Inflammatory macrophage (primary cell): ENCODE results near the gene FAM83C.
A peak's percentile ranks its signal among the peaks of the same experiment; 100 is the strongest.
"Not testable (repeated sequence)": the region's sequence is repeated elsewhere in the genome, so short reads cannot be mapped to it uniquely, and the experiment has no call there.

Source experiments
- DNase-seq, 2 donors: peaks; one replicate each; pipeline ENCODE4 v3.0.0-alpha.2; 2020 to 2022

FAM83C gene

DNA sequence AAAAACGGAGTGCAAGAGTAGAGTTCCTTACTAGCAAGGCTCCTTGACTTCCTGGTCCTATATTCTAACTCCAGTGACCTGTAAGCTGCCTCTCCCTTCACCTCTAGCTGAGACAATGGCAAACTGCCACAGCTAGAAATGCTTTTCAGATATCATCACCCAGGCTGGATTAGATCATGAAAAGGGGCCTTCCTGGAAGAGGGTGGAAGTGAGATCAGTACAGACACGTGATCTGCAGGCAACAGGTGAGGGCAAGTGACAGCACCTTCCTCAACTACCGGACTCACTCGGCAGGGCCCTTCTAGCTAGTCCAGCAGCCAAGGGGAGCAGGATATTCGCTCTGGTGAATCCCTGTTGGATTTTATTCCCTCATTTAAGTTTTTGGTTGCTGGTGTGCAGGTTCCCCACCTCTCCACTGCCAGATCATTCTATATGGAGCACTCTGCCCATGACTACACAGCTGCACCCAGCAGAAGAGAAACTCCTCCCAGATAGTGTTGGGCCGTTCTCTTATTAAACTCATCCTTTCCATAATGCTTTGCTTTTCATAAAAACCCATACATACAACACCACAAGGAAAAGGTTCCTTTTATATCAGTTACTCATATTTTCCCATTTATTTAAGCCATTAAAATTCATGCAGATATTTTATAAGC lies 26.4 kb upstream of the FAM83C start:
- DNase-seq, result no peak

DNA sequence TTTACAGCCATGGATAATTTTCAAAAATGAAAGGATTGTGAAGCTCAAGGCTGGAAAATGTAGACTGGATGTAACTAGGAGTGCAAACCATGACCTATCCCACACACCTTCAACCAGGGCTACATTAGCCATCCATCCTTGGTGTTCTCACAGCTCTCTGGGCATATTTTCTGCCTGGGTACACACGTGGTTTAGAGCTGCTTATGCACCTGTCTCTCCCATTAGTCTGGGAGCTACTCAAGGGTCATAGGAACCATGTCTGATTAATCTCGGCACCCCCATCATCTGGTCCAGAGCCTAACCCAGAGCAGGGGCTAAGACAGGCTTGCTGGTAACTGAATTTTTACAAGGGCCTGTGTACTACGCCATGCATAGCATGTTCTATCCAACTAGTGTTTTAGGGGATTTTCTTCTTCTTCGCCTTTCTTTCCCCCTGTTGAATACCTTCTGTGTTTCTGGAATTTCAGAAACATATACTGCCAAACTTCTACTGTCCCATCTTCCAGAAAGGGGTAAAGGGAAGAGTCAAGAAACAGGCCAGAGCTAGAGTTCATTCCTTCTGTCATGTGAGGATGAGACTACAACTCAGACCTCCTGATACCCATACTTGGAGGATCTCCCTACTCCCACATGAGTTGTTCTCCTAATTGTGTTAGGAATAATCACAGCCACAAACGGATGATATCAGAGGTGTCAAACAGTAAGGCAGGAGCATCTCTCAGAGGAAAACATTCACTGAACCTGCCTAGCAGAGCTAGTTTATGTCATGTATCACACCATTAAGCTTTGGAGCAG lies 25.4 kb upstream of the FAM83C start:
- DNase-seq, result peak; percentile 10 to 62

DNA sequence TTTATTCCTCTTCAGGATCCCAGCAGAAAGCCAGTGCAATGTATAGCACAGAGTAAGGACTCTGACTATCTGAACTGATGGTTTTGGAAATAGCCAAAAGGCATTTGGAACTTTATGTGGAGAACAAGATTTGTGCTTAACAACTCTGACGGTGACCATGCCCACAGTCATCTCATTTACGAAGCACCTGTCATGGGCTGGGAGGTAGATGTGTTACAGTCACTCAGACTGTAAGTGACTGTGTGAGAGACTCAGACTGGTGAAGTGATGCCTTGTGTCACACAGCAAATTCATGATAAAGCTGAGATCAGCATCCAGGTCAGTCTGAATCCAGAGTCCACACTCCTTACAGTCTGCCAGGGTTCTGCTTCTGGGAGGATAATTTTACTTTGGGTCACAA lies 23.9 kb upstream of the FAM83C start:
- no peak for DNase-seq

DNA sequence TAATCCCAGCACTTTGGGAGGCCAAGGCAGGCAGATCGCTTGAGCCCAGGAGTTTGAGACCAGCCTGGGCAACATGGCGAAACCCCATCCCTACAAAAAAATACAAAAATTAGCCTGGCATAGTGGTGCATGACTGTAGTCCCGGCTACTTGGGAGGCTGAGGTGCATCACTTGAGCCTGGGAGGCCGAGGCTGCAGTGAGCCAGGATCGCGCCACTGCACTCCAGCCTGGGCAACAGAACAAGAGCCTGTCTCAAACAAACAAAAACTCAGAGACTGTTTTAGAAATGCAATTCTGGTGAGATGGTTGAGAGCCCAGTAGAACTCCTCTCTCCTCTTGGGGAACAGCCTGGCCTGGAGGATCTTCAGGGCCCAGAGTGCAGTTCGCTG lies 23.4 kb upstream of the FAM83C start:
- not testable (repeated sequence) for DNase-seq

DNA sequence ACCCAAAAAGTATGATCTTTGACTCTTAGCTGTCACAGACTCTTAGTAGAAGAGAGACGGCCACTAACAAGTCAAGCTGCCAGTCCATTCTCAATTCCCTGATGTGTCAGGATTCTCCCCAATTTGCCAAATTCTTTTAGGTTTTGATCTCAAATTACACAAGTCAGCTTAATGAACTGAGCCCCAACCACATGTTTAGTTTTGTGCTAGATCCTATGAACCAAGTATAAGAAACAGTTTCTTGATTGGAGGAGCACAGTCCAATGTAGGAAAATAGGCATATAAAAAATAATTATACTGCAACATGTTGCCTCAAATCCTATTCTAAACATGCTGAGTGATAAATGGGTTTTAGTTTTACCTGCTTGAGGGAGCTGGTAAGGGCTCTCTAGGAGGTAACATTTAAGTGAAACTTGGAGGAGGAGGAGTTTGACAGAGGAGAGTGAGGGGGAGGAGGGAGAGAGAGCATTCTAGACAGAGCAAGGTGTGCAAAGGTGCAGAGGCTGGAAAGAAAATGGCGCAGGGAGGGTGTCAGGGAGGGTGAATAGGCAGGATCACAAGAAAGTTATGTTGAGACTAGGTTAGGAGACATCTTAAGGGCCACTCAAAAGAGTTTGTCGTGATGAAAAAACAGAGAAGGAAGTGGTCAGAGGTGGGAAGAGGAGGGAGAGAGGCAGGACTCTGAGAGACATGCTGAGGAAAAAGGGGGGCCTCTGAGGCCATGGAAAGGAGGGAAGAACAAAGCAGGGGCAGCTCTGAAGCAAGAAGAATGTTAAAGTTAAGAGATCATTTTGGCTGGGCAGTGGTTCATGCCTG lies 22.8 kb upstream of the FAM83C start:
- DNase-seq, result no peak

DNA sequence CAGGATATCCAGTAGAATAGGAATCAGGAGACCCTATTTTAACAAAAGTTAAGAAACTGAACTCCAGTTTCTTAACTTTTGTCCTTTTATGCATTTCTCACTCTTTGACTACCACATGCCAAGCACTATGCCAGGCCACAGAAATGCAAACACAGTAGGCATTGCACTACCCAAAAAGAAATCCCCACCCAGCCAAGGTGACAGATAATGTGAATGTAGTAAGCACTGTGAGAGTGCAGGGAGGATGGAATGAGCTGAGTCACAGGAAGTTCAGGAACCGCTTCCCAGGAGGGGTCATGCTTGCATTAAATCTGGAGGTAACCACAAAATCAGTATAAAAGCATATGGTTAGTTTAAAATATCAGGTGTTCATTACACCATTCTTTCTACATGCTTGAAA lies 20.1 kb upstream of the FAM83C start:
- DNase-seq, result no peak

DNA sequence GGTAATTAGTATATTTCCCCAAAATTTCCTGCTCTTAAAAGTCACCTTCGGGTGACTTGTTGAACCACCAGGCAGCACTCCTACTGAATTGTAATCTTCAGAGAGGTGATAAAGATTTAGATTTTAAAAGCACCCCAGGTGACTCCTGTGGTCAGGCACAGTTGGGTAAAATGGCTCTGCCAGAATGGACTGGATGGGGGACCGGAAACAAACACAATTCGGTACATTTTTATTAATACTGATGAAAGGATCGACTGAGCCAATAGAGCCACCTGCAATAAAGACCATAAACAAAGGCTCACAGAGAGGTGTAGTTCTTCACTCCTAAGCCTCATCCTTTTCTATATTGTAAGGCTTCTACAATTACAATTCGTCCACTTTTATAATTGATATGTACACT lies 19.6 kb upstream of the FAM83C start:
- DNase-seq, result no peak

DNA sequence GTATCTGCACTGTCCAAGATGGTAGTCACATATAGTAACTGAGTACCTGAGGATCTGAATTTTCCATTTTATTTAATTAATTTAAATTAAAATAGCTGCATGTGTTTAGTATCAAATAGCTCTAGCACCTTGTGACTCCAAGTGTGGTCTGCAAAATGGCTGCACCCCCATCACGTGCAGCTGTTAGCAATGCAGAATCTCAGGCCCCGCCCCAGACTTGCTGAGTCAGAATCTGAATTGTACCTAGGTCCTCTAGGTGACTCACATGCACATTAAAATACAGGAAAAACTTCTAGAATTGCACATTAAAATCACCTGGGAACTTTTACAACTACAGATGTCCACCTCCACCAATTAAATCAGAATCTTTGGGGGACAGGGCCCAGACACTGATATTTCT lies 19.2 kb upstream of the FAM83C start:
- no peak for DNase-seq

DNA sequence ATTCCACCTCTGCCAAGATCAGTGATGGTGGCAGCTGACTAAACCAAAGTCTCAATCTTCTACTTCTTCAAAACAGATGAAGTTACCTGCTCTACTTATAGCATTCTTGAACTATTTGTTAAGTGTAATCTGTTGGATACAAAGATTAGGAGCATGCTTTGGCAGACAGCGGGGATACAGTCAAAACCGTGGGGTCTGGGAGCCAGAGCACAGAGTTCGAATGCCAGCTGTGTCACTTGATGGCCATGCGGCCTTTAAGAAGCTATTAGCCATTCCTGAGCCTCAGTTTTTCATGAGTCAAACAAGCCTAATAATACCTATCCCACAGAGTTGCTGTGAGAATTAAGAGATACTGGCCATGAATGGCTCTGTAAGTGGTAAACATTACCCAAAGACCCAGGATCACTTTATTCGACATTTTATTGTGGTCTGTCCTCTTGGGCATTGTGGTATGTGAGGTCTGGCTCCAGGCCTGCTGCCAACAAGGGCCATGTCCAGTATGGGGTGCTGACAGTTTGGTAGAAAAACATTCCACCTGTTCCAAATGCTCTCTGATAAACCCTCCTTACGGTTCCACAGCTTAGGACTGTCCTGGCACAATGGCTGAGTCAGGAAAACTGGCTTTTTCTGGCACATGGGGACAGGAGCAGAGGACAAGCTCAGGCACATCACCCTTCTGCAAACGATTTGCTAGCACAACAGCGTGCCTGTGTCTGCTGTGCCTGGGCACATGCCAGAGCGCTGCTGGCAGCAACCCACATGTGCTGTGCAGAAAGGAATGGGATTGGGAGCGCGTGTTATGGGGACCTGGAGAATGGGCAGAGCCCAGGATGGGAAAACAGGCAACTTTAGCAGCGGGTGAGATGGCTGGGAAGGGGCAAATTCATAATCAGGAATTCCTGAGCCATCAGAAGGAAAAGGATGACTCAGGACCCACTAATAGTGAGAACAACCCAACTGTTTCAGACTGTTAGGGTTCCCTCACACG lies 15.7 kb upstream of the FAM83C start:
- no peak for DNase-seq

DNA sequence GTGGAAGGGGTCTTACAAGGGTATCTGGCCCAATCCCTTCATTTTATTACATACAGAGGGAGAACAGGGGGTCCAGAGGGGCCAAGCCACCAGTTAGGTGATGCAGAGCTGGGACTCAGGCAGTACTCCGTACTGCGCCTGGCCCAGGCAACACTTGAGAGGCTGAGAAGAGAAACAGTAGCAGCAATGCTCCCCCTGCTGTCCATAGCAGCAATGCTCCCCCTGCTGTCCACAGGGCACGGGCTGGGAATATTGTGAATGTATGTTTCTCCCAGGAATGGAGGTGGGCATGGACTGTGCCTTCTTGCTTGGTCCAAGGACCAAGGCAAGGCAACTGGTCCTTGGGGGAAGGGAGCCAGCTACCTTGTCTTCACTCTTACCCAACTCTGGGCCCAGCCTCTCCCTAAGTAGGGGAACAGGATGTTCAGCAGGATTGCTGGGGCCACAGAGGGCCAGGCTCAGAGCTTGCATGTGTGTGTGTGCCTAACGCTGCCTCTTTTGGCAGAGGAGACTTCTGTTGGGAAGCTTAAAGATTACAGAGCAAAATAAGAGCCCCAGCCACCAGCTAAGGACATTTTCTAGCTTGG lies 14.8 kb upstream of the FAM83C start:
- peak; percentile 43 to 62 for DNase-seq

DNA sequence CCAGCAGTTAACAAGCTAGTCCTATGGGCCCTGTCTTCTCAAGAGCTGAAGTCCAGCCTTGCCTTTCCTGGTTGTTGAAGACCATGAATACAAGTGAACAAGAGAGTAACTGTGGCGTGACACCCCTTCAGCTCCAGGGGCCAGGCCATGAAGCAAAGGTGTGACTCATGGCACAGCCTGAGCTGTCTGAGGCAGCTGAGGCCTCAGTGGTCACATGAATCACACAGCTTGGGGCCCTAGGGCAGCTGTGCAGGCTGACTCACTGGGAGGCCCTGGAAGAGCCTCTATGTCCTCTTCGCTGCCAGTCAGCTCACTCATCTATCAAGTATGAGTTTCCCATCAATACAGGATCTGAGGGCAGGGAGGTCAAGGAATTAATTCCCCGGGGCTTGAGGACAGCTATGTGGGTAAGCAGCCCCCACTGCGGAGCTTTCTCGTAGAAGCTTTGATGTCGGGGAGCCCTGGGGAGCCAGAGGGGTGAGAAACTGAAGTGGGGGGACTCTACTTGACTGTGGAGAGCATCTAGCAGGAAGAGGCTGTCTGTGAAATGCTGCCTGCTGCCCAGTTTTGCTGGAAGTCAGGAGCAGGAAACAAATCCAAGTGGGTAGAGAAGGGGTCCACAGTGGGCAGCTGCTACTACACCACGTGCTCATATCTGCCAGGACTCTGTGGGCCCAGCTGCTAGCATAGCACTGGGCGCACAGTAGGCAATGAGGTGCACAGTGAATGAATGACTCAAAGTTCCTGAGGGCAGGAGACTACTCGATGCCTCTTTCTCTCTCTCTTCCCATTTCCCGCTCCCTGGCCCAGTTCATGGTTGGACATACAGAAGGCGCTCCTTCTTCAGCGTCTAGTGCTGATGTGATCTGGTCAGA lies 13.7 kb upstream of the FAM83C start:
- peak; percentile 64 to 92 for DNase-seq

DNA sequence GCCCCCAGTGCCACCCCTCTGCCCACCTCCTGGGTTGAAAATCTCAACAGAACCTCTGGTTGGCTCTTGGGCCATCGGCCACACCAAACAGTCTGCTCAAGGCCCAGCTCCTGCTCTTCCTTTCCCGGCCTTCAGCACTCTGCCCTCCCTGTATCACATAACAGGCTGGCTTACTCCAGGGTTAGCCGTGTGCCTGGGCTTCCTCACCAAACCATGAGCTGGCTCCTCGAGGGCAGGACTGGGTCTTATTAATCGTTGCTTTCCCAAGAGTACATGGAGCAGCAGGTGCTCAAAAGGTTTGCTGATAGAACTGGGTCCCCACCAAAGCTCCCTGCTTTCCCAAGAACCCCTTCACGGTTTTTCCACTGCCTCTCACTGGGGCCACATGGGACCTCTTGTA lies 12.7 kb upstream of the FAM83C start:
- no peak for DNase-seq

DNA sequence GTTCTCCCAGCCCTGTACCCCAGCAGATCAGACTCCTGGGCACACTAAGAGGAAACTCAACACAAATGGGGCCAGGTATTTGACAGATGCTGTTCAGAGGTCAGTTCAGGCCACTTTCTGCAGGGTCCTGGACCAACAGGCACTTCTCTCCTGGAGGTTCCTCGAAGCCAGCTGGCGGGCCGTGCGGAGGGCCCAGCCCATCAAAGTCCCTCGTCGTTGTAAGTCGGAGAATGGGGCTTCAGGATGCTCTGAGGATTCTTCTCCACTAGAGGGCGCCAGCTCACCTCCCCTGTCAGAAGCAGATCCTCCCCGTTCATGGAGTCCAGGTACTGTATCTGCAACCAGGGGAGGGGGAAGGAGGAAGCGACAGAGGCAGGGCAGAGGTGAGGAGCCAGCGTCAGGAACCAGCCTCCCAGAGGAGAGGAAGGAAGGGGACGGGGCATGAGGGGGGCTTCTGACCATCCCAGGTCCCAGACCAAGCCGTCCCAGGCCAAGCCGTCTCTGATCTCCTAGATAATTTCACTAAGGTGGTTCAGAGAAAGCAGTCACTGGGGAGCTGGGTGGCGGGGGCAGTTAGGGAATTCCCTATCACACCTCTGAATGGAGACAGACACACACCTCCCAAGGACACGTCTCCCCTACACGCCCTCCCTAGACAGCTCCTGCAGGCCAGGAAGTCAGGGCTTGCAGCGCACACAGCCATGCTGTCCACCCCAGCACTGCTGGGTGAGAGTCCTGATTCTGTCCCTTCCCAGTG lies 11.7 kb upstream of the FAM83C start:
- peak; percentile 83 to 86 for DNase-seq

DNA sequence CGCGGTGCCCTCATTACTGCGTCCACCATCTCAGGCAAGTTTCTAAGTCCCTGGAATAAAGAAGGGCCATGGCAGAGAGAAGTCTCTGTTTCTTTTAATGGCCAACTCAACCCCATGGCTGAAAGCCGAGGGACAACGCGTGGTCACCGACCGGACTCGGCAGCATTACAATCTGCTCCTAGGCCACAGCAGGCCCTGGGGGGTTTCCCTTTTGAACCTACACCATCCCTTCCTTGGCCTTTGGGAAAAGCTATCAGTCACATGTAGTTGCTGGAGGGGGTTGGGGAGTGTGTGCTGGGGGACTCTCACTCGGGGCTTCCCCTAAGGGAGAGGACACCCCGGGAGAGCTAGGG lies 11.1 kb upstream of the FAM83C start:
- DNase-seq, result no peak

DNA sequence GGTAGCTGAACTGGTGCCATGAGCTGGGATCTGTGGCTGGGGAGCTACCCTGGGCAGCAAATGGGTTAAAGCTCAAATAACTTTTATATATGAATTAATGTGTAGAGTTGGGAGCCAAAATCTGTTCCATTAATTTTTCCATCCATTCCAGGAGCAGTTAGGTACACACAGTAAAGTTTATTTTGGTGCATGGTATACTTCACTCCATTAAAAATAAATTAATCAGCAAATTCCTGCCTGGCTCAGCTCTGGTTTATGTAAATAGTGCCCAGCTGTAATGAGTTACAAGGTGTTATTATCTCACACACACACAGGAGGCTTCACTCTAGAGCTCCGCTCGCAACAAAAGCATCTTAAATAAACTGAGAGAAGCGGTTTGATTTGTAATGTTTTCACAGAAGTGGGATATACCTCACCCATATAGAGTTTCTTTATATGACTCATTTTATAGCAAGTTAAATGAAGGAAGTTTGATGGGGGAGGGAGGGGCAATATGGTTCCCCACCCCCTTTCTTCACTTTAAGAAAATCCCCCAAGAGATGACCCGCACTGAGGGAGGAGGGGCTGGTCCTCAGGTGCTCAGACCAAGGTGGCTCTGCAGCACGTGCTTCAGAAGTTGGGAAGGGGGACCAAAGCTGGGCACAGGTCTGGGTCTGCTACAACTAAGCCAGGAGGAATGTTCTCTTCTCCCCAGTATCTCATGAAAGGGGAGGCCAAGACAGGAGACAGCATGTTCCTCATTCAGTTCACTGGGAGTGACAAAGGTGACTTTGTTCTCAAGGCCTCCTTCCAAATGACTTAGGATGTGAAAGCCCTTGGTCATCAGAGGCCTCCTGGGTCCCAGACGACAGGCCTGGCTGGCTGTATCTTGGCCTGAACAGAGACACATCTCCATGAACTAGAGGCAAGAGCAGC lies 10.5 kb upstream of the FAM83C start:
- DNase-seq, result no peak

DNA sequence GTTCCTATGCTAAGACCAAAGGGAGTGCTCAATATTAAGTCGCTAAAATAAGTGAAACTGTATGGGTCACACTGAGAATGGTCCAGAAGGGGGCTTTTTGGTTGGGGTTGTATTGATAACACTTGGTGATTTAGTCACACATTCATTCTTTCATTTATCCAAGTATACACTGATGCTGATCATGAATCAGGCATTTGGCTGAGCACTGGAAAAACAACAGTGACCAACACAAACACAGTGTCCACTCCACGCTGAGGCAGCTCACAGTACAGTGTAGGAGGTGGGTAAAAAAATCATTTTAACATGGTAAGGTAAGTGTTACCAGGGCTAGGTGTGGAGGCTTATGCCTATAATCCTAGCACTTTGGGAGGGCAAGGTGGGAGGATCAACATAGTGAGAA lies 9.2 kb upstream of the FAM83C start:
- no peak for DNase-seq

DNA sequence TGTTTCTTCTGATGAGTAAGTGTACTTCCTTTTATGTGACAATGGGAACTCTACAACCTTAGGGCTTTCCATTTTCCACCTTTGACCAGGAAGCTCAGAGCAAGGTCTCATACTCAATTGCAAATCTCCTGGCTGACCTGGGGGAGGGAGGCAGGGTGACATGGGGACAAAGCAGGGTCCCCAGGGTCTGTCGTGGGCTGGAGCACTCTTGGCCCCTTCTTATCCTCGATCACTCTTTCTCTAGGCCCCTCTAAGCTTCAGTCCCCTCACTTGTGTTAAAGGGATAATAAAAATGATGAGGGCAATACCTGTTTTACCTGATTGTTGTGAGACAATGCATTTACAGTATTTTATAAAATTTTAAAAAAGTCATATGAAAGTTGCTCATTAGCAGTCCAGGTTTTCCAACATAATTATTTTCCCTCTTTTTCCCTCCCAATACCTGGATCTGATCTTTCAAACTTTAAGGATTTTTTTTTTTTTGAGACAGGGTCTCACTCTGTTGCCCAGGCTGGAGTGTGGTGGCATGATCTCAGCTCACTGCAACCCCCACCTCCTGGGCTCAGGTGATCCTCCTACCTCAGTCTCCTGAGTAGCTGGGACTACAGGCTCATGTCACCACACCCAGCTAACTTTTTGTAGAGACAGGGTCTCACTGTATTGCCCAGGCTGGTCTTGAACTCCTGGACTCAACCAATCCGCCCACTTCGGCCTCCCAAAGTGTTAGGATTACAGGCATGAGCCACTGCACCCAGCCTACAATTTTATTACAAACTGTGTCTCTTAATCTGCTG lies 8.4 kb upstream of the FAM83C start:
- DNase-seq, result no peak

DNA sequence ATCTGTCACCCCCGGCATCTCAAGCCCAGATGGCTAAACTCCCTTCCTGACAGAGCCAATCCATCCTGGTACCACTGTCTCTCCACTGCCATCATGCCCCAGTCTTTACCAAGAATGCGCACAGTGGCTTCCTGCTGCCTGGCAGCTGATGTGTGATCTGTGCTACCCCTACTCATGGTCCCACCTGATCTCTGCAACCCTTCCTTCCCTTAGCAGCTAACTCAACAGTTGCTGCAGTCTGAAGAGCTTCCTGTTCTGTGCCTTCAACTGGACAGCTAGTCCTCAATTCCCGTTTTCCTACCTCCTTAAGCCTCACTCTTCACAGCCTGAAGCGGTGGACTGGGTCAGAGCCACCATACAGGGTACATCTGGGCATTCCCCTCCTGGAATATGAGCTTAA lies 7.6 kb upstream of the FAM83C start:
- DNase-seq, result peak in 1 of 2 donors; percentile 38
